Panc1 (cell line): ENCODE results near the gene SHISAL1. TPM values are rescaled to one million over a fixed set of nuclear protein-coding genes. Genes with fewer than 3 reads are reported as not detected.

Experiments used
- ATAC-seq: fragments of 200-7000 bp; cut with Tn5 transposase; 2 replicates; pipeline ENCODE4 v1.9.1; 2020; ENCODE audit warnings: mild to moderate bottlenecking, moderate library complexity
- BruUV-seq: library from RNA; stranded (reverse); fragments of 400-500 nt; replicated peaks from 2 replicates; lab custom pipeline; 2021; lab: Mats Ljungman, UMichigan
- CTCF ChIA-PET: fragments of 300-600 bp; sonication (Branson Sonifier 250); formaldehyde crosslinking; loops from one replicate; lab custom pipeline; 2022; ENCODE audit warnings: antibody characterized with exemption; lab: Charles Lee
- POLR2A ChIA-PET: fragments of 300-600 bp; sonication (Branson Sonifier 250); formaldehyde crosslinking; loops from one replicate; lab custom pipeline; 2022; ENCODE audit warnings: antibody characterized with exemption; lab: Charles Lee
- DNase-seq: peaks from one replicate; pipeline ENCODE4 v3.0.0-alpha.2; 2010; ENCODE audit warnings: low read depth, low spot score
- H3K27ac ChIP-seq: 2 replicates; pipeline ENCODE4 v1.5.1; 2011; ENCODE audit warnings: mild to moderate bottlenecking, low read length, inconsistent platforms
- H3K27me3 ChIP-seq: fragments of 200-500 bp; sonication (Bioruptor generic); 2 replicates; pipeline ENCODE4 v1.6.0; 2014; ENCODE audit warnings: low read length, inconsistent platforms; ENCODE audit not compliant: control insufficient read depth, insufficient read depth
- H3K36me3 ChIP-seq: fragments of 200-500 bp; sonication (Bioruptor generic); 2 replicates; pipeline ENCODE4 v1.5.1; 2014; ENCODE audit warnings: inconsistent platforms, mild to moderate bottlenecking, low read length, moderate library complexity; ENCODE audit not compliant: control insufficient read depth, insufficient read depth
- H3K4me1 ChIP-seq: 2 replicates; pipeline ENCODE4 v1.5.1; 2011; ENCODE audit warnings: inconsistent platforms, mild to moderate bottlenecking, low read length, moderate library complexity; ENCODE audit not compliant: control insufficient read depth, insufficient read depth
- H3K4me3 ChIP-seq, 2 experiments: 2 replicates each; pipeline ENCODE4 v1.5.1; 2011 to 2012; ENCODE audit warnings: low read depth in 2 of 2, low read length in 2 of 2, mild to moderate bottlenecking in 2 of 2, inconsistent platforms in 1 of 2, moderate library complexity in 1 of 2
- H3K9me3 ChIP-seq: fragments of 200-500 bp; sonication (Bioruptor generic); 2 replicates; pipeline ENCODE4 v1.5.1; 2014; ENCODE audit warnings: low read depth, mild to moderate bottlenecking, inconsistent platforms, low read length, moderate library complexity; ENCODE audit not compliant: control insufficient read depth, insufficient read depth
- POLR2AphosphoS5 ChIP-seq: IDR thresholded peaks from 2 replicates; pipeline ENCODE4 v1.6.1; 2012; ENCODE audit warnings: mild to moderate bottlenecking, low read depth, low read length, moderate library complexity
- SIN3A ChIP-seq: IDR thresholded peaks from 2 replicates; pipeline ENCODE4 v1.6.1; 2012; ENCODE audit warnings: low read depth, mild to moderate bottlenecking, low read length, moderate library complexity, borderline replicate concordance; ENCODE audit not compliant: insufficient read depth
- TCF7L2 ChIP-seq: IDR thresholded peaks from 2 replicates; pipeline ENCODE4 v1.6.1; 2011; ENCODE audit warnings: mild to moderate bottlenecking, low read depth, low read length, inconsistent platforms
- in situ Hi-C: cut with HindIII; loops from 2 replicates; pipeline ENCODE4 v1.10.0; 2016; ENCODE audit warnings: low sequenced_read_pairs, low pct_unique_long_range_greater_than_20kb
- intact Hi-C: fragments of 100-400 bp; cut with micrococcal nuclease; formaldehyde crosslinking; loops from one replicate; pipeline ENCODE4 v1.10.0; 2022; ENCODE audit not compliant: unreplicated experiment
- total RNA-seq: library from RNA; stranded (reverse); gene quantifications from one replicate; pipeline ENCODE4 v1.2.1, GENCODE V29; 2021; ENCODE audit not compliant: unreplicated experiment
- TF ChIP-seq, protein P1 (sequence below), 2 experiments: IDR thresholded peaks; 2 replicates each; pipeline ENCODE4 v1.6.1; 2011 to 2012; ENCODE audit warnings: low read depth in 2 of 2, control low read depth in 1 of 2, low read length in 1 of 2, mild to moderate bottlenecking in 1 of 2, moderate library complexity in 1 of 2; ENCODE audit not compliant: insufficient read depth in 1 of 2
- TF ChIP-seq, protein P2 (sequence below): fragments of 450-650 bp; IDR thresholded peaks from 2 replicates; pipeline ENCODE4 v1.5.1; 2017; ENCODE audit warnings: mild to moderate bottlenecking

The SHISAL1 gene
- total RNA-seq, 1 experiment from 2014 or later, result 1.2 TPM

DNA sequence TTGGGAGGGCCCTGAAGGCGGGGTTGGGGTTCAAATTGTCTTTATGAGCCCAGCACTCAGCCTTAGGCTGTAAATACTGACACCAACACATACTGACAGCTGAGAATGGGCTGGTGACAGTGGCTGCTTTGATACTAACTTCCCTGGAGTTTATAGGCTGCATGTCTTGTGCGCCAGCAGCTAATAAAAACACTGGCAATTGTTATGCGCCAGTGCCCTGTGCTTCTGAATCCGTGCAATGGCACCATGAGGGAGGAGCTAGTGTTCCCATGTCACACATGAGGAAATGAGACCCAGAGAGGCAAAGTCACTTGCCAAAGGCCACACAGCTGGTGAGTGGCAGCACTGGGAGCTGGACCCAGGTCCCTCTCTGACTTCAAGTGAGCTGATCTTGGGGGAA is 23.8 kb downstream of the SHISAL1 start:
- no peaks in the 10 kb centered on the region for H3K36me3 ChIP-seq
- H3K27ac ChIP-seq, result no peak overlapping the region
- TF ChIP-seq SIN3A (no peak), TCF7L2 (no peak), POLR2AphosphoS5 (no peak)
- TF ChIP-seq, protein P1, sequence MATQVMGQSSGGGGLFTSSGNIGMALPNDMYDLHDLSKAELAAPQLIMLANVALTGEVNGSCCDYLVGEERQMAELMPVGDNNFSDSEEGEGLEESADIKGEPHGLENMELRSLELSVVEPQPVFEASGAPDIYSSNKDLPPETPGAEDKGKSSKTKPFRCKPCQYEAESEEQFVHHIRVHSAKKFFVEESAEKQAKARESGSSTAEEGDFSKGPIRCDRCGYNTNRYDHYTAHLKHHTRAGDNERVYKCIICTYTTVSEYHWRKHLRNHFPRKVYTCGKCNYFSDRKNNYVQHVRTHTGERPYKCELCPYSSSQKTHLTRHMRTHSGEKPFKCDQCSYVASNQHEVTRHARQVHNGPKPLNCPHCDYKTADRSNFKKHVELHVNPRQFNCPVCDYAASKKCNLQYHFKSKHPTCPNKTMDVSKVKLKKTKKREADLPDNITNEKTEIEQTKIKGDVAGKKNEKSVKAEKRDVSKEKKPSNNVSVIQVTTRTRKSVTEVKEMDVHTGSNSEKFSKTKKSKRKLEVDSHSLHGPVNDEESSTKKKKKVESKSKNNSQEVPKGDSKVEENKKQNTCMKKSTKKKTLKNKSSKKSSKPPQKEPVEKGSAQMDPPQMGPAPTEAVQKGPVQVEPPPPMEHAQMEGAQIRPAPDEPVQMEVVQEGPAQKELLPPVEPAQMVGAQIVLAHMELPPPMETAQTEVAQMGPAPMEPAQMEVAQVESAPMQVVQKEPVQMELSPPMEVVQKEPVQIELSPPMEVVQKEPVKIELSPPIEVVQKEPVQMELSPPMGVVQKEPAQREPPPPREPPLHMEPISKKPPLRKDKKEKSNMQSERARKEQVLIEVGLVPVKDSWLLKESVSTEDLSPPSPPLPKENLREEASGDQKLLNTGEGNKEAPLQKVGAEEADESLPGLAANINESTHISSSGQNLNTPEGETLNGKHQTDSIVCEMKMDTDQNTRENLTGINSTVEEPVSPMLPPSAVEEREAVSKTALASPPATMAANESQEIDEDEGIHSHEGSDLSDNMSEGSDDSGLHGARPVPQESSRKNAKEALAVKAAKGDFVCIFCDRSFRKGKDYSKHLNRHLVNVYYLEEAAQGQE (IDR thresholded peaks at IDR 0.05; ENCODE audit: insufficient read depth in 1 of 2, low read depth in 2 of 2, low read length in 1 of 2), result no peak
- TF ChIP-seq, protein P2, sequence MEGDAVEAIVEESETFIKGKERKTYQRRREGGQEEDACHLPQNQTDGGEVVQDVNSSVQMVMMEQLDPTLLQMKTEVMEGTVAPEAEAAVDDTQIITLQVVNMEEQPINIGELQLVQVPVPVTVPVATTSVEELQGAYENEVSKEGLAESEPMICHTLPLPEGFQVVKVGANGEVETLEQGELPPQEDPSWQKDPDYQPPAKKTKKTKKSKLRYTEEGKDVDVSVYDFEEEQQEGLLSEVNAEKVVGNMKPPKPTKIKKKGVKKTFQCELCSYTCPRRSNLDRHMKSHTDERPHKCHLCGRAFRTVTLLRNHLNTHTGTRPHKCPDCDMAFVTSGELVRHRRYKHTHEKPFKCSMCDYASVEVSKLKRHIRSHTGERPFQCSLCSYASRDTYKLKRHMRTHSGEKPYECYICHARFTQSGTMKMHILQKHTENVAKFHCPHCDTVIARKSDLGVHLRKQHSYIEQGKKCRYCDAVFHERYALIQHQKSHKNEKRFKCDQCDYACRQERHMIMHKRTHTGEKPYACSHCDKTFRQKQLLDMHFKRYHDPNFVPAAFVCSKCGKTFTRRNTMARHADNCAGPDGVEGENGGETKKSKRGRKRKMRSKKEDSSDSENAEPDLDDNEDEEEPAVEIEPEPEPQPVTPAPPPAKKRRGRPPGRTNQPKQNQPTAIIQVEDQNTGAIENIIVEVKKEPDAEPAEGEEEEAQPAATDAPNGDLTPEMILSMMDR, result no peak
- no peaks in the 10 kb centered on the region for H3K9me3 ChIP-seq
- H3K27me3 ChIP-seq, result no peaks in the 10 kb centered on the region
- no peak for ATAC-seq
- intact Hi-C loops (no loop called here), in situ Hi-C loops (no loop called here)
- DNase-seq, result no peak
- no TSS peak for BruUV-seq
- H3K4me1 ChIP-seq, result no peaks in the 10 kb centered on the region
- H3K4me3 ChIP-seq, result no peak overlapping the region
- POLR2A ChIA-PET, result no interaction called here
- CTCF ChIA-PET, result no interaction called here

DNA sequence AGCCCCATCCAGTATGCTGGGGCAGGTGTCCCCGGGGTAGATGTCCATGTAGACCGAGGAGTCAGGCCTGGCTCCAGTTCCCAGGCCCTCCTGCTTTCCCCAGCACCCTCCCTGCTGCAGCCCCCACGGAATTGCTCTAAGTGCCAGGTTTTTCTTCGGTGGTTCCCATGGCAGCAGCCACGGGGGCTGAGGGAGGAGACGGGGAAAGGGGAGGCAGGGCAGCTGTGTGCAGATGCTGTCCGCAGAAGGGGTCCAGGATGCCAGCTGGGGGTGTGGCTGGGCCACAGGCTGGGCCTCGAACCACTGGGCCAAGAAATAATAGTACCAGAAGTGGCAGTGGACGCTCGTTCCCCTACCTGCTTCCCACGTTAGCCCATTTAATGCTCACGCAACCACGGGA is 25.0 kb downstream of the SHISAL1 start:
- no peaks in the 10 kb centered on the region for H3K36me3 ChIP-seq
- CTCF ChIA-PET, result no interaction called here
- no peaks in the 10 kb centered on the region for H3K27me3 ChIP-seq
- ATAC-seq (no peak), DNase-seq (no peak)
- intact Hi-C loops (no loop called here), in situ Hi-C loops (no loop called here)
- no peaks in the 10 kb centered on the region for H3K9me3 ChIP-seq
- H3K27ac ChIP-seq, result no peak overlapping the region
- BruUV-seq, result no TSS peak
- H3K4me1 ChIP-seq, result no peaks in the 10 kb centered on the region
- H3K4me3 ChIP-seq, result no peak overlapping the region
- POLR2A ChIA-PET, result no interaction called here
- TF ChIP-seq, protein P1 (IDR thresholded peaks at IDR 0.05; ENCODE audit: insufficient read depth in 1 of 2, low read depth in 2 of 2, low read length in 1 of 2), result no peak
- TF ChIP-seq SIN3A (no peak), TCF7L2 (no peak)
